Pancreas (tissue), 10 donors: Measurements from ENCODE around the gene CLASP1. TPM values are rescaled to one million over a fixed set of nuclear protein-coding genes. Genes with fewer than 3 reads are reported as not detected.
A peak's percentile ranks its signal among the peaks of the same experiment; 100 is the strongest.
"Not testable (repeated sequence)": the region's sequence is repeated elsewhere in the genome, so short reads cannot be mapped to it uniquely, and the experiment has no call there.

ENCODE experiments used
- ATAC-seq, 4 donors: fragments of 200-7000 bp; cut with Tn5 transposase; one replicate each; pipeline versions ENCODE4 v1.8.0 to v1.9.1; 2020; ENCODE audit warnings: mild to moderate bottlenecking in 4 of 4, moderate library complexity in 4 of 4
- DNase-seq, 6 donors: peaks; one replicate each; pipeline ENCODE4 v3.0.0-alpha.2; 2020
- FAIRE-seq: peaks from 2 replicates; lab custom pipeline; 2012; peaks lifted over from hg19 to GRCh38; lab: Jason Lieb, UNC
- H3K27ac ChIP-seq, 4 donors: fragments of 200-600 bp; sonication (generic); 1 replicate in 3 of 4; 2 replicates in 1 of 4; pipeline versions ENCODE4 v1.5.0 to v1.8.0; 2020
- H3K27me3 ChIP-seq, 4 donors: fragments of 200-600 bp; one replicate each; pipeline ENCODE4 v1.8.0; 2021
- H3K36me3 ChIP-seq, 3 donors: fragments of 200-600 bp; sonication (generic) in 1 of 3; one replicate each; pipeline versions ENCODE4 v1.5.0 to v1.8.0; 2020 to 2021
- H3K4me1 ChIP-seq, 3 donors: fragments of 200-600 bp; one replicate each; pipeline ENCODE4 v1.8.0; 2021
- H3K4me3 ChIP-seq, 4 donors: fragments of 200-600 bp; sonication (generic) in 2 of 4; one replicate each; pipeline versions ENCODE4 v1.5.0 to v1.8.0; 2020 to 2021
- H3K9me3 ChIP-seq, 4 donors: fragments of 200-600 bp; one replicate each; pipeline ENCODE4 v1.8.0; 2021
- WGBS, 2 donors: extraction: QIAGEN DNeasy Blood & Tissue Kit; methylation state at CpG; one replicate each; pipeline ENCODE4 v1.1.7; 2013; 5-methylcytosine and 5-hydroxymethylcytosine counted together
- intact Hi-C, 3 donors: fragments of 100-400 bp; cut with DNase I; formaldehyde crosslinking; loops; one replicate each; pipeline versions ENCODE4 v1.11.1 to v1.14.2; 2022
- polyA plus RNA-seq, 2 donors: library from polyadenylated mRNA; stranded (reverse); fragments of 200-250 nt; gene quantifications; one replicate each; pipeline ENCODE4 v1.2.3, GENCODE V29; 2013
- total RNA-seq, 6 donors: library from RNA; stranded (reverse); fragmentation: NEBNext Ultra II Directional in 4 of 6; extraction: Animal tissue kit (Norgen Biotek cat#: 25700) in 4 of 6; gene quantifications; one replicate each; pipeline versions ENCODE4 v1.2.1 to v1.2.4, GENCODE V29; 2021 to 2023
- TF ChIP-seq, protein P1 (sequence below), 4 donors: fragments of 200-600 bp; sonication (generic) in 3 of 4; IDR thresholded peaks; one replicate each; pipeline versions ENCODE4 v1.5.0 to v1.8.0; 2021; ENCODE audit warnings: antibody characterized with exemption in 4 of 4
- donor health status: healthy with polysubstance abuse.
- donor health status: DM: no; HTN: no; CAD: no; lungs with moderate emphysema.
- donor health status: DM: no; HTN: no; CAD: no.
- donor health status: control.
- donor health status: control.
- donor health status: Bipolar disorder and iron deficiency.
- donor health status: DM: yes; HTN: yes; CAD: no.
- donor health status: DM: no; HTN: no; CAD: no.
- donor health status: DM: no; HTN: no; CAD: no.
- donor health status: DM: yes; HTN: yes; CAD: no.

CLASP1 gene
- total and polyA plus RNA-seq, 8 donors, result 8.9 to 34.5 (median 21.3) TPM

DNA sequence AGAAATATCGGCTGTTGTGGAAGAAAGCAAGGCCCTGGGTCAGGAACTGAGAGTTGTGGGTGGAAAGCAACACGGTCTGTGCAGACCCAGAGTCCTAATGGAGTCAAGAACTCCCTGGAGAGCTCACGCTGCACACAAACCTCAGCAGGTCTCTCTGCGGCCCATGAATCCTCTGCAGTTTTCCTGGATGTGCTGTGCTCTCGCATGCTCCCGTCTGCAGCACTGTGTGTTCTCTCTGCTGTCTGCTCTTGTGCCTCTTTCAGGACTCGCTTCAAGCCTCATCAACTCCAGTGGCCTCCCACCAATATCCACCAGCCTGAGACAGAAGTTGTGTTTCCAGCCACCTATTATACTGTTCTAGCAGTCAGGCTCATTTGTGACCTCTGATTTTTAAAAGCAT lies 94.3 kb downstream of the CLASP1 start:
- intact Hi-C loops, result no loop called here
- Histone ChIP-seq H3K36me3 (no peaks in the 10 kb centered on the region), H3K4me1 (peaks cover 0 to 4% (median 0%) of the 10 kb centered on the region in 3 donors), H3K4me3 (no peak overlapping the region), H3K9me3 (no peaks in the 10 kb centered on the region), H3K27me3 (no peaks in the 10 kb centered on the region), H3K27ac (no peak overlapping the region)
- DNase-seq (no peak), FAIRE-seq (no peak), ATAC-seq (peak in 2 of 4 donors; percentile 37 to 44)
- 84 to 87% methylated on average over 7 of the region's 7 CpGs for WGBS, 2 donors
- TF ChIP-seq, protein P1, sequence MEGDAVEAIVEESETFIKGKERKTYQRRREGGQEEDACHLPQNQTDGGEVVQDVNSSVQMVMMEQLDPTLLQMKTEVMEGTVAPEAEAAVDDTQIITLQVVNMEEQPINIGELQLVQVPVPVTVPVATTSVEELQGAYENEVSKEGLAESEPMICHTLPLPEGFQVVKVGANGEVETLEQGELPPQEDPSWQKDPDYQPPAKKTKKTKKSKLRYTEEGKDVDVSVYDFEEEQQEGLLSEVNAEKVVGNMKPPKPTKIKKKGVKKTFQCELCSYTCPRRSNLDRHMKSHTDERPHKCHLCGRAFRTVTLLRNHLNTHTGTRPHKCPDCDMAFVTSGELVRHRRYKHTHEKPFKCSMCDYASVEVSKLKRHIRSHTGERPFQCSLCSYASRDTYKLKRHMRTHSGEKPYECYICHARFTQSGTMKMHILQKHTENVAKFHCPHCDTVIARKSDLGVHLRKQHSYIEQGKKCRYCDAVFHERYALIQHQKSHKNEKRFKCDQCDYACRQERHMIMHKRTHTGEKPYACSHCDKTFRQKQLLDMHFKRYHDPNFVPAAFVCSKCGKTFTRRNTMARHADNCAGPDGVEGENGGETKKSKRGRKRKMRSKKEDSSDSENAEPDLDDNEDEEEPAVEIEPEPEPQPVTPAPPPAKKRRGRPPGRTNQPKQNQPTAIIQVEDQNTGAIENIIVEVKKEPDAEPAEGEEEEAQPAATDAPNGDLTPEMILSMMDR (IDR thresholded peaks at IDR 0.05), result no peak

DNA sequence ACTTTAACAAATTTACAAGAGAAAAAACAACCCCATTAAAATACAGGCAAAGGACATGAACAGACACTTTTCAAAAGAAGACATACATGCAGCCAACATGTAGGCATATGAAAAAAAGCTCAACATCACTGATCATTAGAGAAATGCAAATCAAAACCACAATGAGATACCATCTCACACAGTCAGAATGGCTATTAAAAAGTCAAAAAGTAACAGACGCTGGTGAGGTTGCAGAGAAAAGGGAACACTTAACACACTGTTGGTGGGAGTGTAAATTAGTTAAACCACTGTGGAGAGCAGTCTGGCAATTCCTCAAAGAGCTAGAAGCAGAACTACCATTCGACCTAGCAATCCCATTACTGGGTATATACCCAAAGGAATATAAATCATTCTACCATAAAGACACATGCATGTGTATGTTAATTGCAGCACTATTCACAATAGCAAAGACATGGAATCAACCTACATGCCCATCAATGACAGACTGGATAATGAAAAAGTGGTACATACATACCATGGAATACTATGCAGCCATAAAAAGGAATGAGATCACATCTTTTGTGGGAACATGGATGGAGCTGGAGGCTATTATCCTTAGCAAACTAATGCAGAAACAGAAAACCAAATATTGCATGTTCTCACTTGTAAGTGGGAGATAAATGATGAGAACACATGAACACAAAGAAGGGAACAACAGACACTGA lies 96.6 kb downstream of the CLASP1 start:
- H3K4me3 ChIP-seq, intact Hi-C loops, H3K4me1 ChIP-seq, ATAC-seq, H3K9me3 ChIP-seq, H3K27me3 ChIP-seq, H3K36me3 ChIP-seq, DNase-seq, FAIRE-seq, H3K27ac ChIP-seq: not testable (repeated sequence)
- WGBS, 2 donors, result 89 to 94% methylated on average over 2 of the region's 2 CpGs

DNA sequence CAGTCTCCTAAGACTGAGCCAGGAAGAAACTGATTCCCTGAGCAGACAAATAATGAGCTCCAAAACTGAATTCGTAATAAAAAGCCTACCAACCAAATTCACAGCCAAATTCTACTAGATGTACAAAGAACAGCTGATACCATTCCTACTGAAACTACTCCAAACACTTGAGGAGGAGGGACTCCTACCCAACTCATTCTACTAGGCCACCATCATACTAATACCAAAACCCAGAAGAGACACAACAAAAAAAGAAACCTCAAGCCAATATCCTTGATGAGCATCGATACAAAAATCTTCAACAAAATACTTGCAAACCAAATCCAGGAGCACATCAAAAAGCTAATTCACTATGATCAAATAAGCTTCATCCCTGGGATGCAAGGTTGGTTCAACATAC lies 98.6 kb downstream of the CLASP1 start:
- TF ChIP-seq, protein P1 (IDR thresholded peaks at IDR 0.05), result no peak
- no peaks in the 10 kb centered on the region for H3K27me3 ChIP-seq
- H3K27ac ChIP-seq, result no peak overlapping the region
- no peak for ATAC-seq
- H3K4me3 ChIP-seq, result no peak overlapping the region
- DNase-seq, result no peak
- WGBS, 2 donors, result 88 to 93% methylated on average over 2 of the region's 2 CpGs
- no peaks in the 10 kb centered on the region for H3K36me3 ChIP-seq
- intact Hi-C loops, result no loop called here
- H3K9me3 ChIP-seq, result no peaks in the 10 kb centered on the region
- H3K4me1 ChIP-seq, result no peaks in the 10 kb centered on the region
- no peak for FAIRE-seq

DNA sequence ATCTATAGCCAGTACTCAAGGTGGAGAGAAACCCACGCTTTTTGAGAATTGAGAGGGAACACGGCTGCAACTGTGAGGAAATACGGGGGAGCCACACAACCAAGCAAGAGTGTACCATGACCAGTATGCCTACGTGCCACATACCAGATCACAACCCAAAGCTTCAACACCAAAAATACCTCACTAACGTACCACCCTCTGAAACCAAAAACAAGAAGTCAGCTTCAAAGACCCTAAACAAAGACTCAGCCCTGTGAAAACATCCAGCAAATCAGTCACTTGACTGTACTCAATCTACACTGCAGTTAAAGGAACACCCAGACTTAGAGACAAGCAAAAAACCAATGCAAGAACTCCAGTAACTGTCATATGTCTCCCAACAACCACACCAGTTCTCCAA lies 101.6 kb downstream of the CLASP1 start:
- intact Hi-C loops, result no loop called here
- no peaks in the 10 kb centered on the region for H3K27me3 ChIP-seq
- no peak for DNase-seq
- ATAC-seq, result no peak
- H3K4me3 ChIP-seq, result no peak overlapping the region
- no peak overlapping the region for H3K27ac ChIP-seq
- no peaks in the 10 kb centered on the region for H3K36me3 ChIP-seq
- H3K4me1 ChIP-seq, result peaks cover 0 to 9% (median 4%) of the 10 kb centered on the region in 3 donors
- TF ChIP-seq, protein P1 (IDR thresholded peaks at IDR 0.05), result no peak
- WGBS, 2 donors, result 94 to 95% methylated on average over 5 of the region's 5 CpGs
- H3K9me3 ChIP-seq, result no peaks in the 10 kb centered on the region
- FAIRE-seq, result no peak

DNA sequence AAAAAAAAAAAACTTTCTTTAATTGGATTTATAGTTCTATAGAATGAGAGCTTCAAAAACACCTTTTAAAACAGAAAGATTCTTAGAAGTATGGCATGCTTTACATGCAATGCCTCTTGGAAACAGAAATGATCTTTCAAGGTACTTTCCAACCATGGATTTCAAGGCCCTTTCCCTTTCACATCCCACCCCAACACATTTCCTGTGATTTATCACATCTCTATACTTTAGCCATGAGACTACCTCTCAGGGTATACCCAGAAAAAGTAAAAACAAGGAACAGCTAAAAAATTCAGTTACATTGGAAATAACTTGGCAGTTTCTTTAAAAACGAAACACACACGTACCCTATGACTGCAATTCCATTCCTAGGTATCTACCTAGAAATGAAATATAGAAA lies 103.3 kb downstream of the CLASP1 start:
- FAIRE-seq (no peak), ATAC-seq (no peak), DNase-seq (no peak)
- H3K27ac ChIP-seq, result no peak overlapping the region
- intact Hi-C loops, result no loop called here
- no peaks in the 10 kb centered on the region for H3K27me3 ChIP-seq
- no peaks in the 10 kb centered on the region for H3K36me3 ChIP-seq
- H3K4me3 ChIP-seq, result no peak overlapping the region
- no peaks in the 10 kb centered on the region for H3K9me3 ChIP-seq
- 92 to 94% methylated on average over 2 of the region's 2 CpGs for WGBS, 2 donors
- TF ChIP-seq, protein P1 (IDR thresholded peaks at IDR 0.05), result no peak
- H3K4me1 ChIP-seq, result peaks cover 0 to 9% (median 4%) of the 10 kb centered on the region in 3 donors
